ENCODE measurements around the gene SEMA5A. TPM values are rescaled to one million over a fixed set of nuclear protein-coding genes. Genes with fewer than 3 reads are reported as not detected.

The SEMA5A gene
- total and polyA plus RNA-seq, 5 experiments from 2014 or later = not detected

DNA sequence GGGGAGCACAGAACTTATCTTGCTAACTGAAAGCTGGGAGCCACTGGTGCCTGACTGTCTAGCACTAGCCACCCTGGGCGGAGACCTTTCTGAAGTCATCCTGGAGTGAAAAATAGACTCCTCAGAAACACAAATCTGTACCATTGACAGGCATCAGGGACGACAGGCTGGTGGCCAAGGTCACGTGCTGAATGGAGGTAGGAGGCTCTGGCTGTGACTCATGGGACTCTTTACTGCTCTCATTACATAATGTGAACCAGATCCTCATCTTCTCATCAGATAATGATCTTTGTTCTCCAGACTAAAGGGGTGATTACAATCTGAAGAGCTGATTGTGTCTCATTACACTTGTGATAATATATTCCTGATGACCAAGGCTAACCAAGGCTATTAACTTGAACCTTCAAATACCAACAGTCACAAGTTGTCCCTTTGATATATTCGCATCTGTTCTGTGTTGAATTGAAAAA, 91.8 kb downstream of the SEMA5A start:
- H3K27ac Mint-ChIP-seq = no peak overlapping the region
- H3K36me3 Mint-ChIP-seq = peaks cover 0 to 1% (median 0%) of the 10 kb centered on the region in 3 donors
- H3K4me1 Mint-ChIP-seq = no peaks in the 10 kb centered on the region
- H3K27me3 Mint-ChIP-seq = peaks cover 0 to 3% (median 2%) of the 10 kb centered on the region in 5 donors
- ATAC-seq = no peak
- H3K9me3 Mint-ChIP-seq = peaks cover 0 to 18% (median 7%) of the 10 kb centered on the region in 9 donors
- POLR2A ChIA-PET = no interaction called here
- no peak overlapping the region for H3K4me3 Mint-ChIP-seq
- DNase-seq = no peak

DNA sequence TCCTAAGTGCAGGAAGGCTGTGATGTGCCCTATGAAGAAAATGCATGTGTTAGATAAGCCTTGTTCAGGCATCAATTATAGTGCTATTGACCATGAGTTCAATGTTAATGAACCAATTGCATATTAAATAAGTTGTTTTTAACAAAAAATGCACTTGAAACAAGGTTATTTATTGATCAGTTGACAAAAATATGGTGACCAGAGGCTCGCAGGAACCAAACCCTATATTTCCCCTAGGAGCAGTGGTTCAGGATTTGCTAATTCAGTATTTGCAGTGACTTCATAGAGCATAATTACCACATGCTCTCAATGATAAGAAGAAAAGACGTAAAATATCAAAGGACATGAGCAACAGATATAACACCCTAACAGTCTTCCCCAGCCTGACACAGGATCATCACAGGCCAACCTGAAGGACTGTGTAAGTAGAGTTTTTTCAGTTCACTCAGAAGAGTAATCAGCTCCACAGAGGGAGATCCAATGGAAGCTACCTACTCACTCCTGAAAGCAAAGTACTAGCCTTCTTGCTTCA, 92.3 kb downstream of the SEMA5A start:
- peaks cover 0 to 1% (median 0%) of the 10 kb centered on the region in 3 donors for H3K36me3 Mint-ChIP-seq
- no peaks in the 10 kb centered on the region for H3K4me1 Mint-ChIP-seq
- no peak overlapping the region for H3K4me3 Mint-ChIP-seq
- peaks cover 0 to 18% (median 7%) of the 10 kb centered on the region in 9 donors for H3K9me3 Mint-ChIP-seq
- no peak for ATAC-seq
- H3K27me3 Mint-ChIP-seq = peaks cover 0 to 3% (median 2%) of the 10 kb centered on the region in 5 donors
- no peak overlapping the region for H3K27ac Mint-ChIP-seq
- POLR2A ChIA-PET = no interaction called here
- no peak for DNase-seq

DNA sequence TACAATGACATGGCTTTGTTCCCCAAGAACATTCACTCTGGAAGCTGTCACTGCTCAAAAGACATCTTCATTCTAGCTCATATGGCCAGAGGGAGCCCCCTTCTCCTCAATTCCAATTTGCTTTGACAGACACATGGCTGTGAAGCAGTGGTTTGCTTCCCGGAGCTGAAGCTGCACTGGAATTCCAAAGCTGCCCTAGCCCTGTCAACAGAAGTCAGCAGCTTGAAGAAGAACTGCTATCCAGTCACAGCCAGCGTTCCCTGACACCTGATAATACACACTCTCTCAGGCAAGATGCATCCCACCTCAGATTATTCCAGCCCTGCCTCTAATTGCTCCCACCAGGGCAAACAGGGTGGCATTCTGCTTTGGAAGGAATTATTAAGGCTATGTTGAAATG, 93.7 kb downstream of the SEMA5A start:
- ATAC-seq = no peak
- Mint-ChIP-seq H3K27ac (no peak overlapping the region), H3K27me3 (peaks cover 0 to 3% (median 2%) of the 10 kb centered on the region in 5 donors), H3K4me3 (no peak overlapping the region), H3K4me1 (no peaks in the 10 kb centered on the region), H3K9me3 (peaks cover 0 to 24% (median 3%) of the 10 kb centered on the region in 9 donors), H3K36me3 (no peaks in the 10 kb centered on the region)
- POLR2A ChIA-PET = no interaction called here
- DNase-seq = no peak

DNA sequence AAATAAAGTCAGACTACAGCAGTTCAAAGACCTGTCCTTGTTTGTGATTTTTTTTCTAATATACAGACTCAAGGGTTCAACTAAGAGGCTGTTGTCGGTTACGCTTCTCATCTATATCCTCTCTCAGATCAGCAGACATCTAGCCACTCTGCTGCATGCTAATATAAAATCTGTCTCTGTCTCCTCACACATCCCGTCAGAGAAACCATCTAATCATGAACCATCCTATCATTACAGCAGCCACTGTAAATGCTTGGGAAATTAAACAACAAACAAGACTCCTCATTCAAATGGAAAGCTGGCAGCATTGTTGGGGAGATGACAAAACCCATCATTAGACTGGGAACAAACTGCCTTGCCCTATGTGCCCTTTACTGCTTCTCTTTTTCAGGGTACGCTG, 94.8 kb downstream of the SEMA5A start:
- Mint-ChIP-seq H3K27ac (no peak overlapping the region), H3K9me3 (peaks cover 0 to 24% (median 3%) of the 10 kb centered on the region in 9 donors), H3K27me3 (peaks cover 0 to 3% (median under 1%) of the 10 kb centered on the region in 5 donors), H3K4me1 (no peaks in the 10 kb centered on the region), H3K4me3 (no peak overlapping the region), H3K36me3 (no peaks in the 10 kb centered on the region)
- POLR2A ChIA-PET = no interaction called here
- no peak for DNase-seq
- ATAC-seq = no peak

DNA sequence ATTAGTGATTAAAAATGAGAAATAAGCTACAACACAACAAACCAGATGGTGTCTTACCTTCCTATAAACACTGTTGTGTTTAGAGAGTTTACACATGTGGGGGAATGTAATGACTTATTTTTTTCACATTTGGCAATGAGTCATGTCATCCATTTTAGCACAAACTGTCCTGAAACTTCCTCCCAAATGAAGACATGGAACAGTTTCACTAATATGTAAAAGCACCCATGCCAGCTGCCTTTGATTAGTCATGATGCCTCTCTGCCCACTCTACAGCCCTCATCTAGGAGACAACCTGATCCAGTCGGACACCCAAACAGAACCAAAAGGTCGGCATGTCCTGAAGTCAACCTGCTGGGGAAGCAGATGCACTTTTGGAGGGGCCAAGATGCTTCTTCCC, 98.2 kb downstream of the SEMA5A start:
- ATAC-seq = no peak

DNA sequence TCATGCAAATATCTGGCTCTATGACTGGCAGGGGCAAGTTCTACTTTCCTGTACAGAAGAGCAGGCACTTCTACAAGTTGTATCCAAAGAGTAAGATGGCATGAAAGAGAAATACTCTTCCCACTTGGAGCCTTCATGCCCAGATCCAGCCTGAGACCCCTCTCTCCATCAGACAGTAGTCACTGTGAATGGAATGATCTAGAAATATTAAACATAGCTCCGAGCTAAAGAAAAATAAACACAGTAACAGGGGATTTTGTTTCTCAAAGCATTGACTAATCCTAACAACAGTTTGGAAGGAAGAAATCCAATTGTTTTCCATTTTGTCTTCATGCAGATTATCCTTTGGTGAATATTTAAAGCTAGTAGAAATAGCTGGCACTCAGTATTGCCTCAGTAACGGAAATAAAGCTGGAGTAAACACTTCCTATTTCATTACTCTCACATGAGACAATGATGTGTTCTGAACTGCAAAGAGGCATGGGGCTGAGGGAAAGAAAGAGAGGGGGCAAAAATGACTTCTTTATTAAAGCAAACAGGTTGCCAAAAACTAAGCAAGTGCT, 100.0 kb downstream of the SEMA5A start:
- POLR2A ChIA-PET = no interaction called here
- no peak overlapping the region for H3K4me3 Mint-ChIP-seq
- peaks cover 1 to 33% (median 10%) of the 10 kb centered on the region in 9 donors for H3K9me3 Mint-ChIP-seq
- no peaks in the 10 kb centered on the region for H3K4me1 Mint-ChIP-seq
- no peak overlapping the region for H3K27ac Mint-ChIP-seq
- DNase-seq (no peak), ATAC-seq (no peak)
- peaks cover 0 to 7% (median 0%) of the 10 kb centered on the region in 3 donors for H3K36me3 Mint-ChIP-seq
- H3K27me3 Mint-ChIP-seq = peaks cover 0 to 11% (median 0%) of the 10 kb centered on the region in 5 donors

More for the DNA sequence above, 98.2 kb downstream of the SEMA5A start:
- no peak for DNase-seq
- peaks cover 0 to 3% (median 0%) of the 10 kb centered on the region in 5 donors for H3K27me3 Mint-ChIP-seq
- no peak overlapping the region for H3K4me3 Mint-ChIP-seq
- H3K9me3 Mint-ChIP-seq = peaks cover 1 to 24% (median 6%) of the 10 kb centered on the region in 9 donors
- POLR2A ChIA-PET = no interaction called here
- H3K4me1 Mint-ChIP-seq = no peaks in the 10 kb centered on the region
- no peak overlapping the region for H3K27ac Mint-ChIP-seq
- peaks cover 0 to 7% (median 0%) of the 10 kb centered on the region in 3 donors for H3K36me3 Mint-ChIP-seq

DNA sequence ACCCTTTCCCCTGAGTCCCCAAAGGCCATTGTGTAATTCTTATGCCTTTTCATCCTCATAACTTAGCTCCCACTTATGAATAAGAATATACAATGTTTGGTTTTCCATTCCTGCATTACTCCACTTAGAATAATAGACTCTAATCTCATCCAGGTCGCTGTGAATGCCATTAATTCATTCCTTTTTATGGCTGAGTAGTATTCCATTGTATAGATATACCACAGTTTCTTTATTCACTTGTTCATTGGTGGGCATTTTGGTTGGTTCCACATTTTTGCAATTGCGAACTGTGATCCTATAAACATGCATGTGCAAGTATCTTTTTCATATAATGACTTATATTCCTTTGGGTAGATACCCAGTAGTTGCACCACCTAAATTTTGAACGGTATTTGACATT, 101.5 kb downstream of the SEMA5A start:
- peaks cover 0 to 1% (median 0%) of the 10 kb centered on the region in 4 donors for H3K4me1 Mint-ChIP-seq
- H3K36me3 Mint-ChIP-seq = peaks cover 0 to 7% (median 0%) of the 10 kb centered on the region in 3 donors
- H3K27me3 Mint-ChIP-seq = peaks cover 0 to 8% (median 0%) of the 10 kb centered on the region in 5 donors
- no peak for ATAC-seq
- POLR2A ChIA-PET = no interaction called here
- no peak overlapping the region for H3K27ac Mint-ChIP-seq
- no peak for DNase-seq
- peaks cover 1 to 29% (median 8%) of the 10 kb centered on the region in 9 donors for H3K9me3 Mint-ChIP-seq
- H3K4me3 Mint-ChIP-seq = no peak overlapping the region

DNA sequence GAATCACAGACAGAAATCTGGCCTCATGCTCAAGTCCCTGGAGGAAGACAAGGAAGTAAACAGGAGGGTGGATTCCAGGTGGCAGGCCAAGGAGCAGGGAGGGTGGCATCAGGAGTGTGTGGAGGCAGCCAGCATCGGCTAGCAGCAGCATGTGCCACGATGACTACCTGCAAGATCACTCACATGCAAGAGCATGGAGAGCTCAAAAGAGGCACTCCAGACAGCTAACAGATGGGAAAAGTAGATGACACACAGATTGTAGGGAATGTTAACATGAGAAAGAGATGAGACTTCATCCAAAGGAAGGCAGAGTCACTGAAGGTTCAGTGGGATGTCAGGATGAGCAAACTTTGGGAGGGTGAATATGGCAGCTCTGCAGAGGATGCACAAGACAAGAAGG, 104.3 kb downstream of the SEMA5A start:
- Mint-ChIP-seq H3K27me3 (peaks cover 0 to 11% (median 0%) of the 10 kb centered on the region in 5 donors), H3K4me1 (peaks cover 0 to 2% (median 0%) of the 10 kb centered on the region in 4 donors), H3K36me3 (peaks cover 0 to 7% (median 0%) of the 10 kb centered on the region in 3 donors), H3K9me3 (peaks cover 2 to 19% (median 8%) of the 10 kb centered on the region in 9 donors), H3K27ac (no peak overlapping the region), H3K4me3 (no peak overlapping the region)
- POLR2A ChIA-PET = no interaction called here
- no peak for ATAC-seq
- no peak for DNase-seq

DNA sequence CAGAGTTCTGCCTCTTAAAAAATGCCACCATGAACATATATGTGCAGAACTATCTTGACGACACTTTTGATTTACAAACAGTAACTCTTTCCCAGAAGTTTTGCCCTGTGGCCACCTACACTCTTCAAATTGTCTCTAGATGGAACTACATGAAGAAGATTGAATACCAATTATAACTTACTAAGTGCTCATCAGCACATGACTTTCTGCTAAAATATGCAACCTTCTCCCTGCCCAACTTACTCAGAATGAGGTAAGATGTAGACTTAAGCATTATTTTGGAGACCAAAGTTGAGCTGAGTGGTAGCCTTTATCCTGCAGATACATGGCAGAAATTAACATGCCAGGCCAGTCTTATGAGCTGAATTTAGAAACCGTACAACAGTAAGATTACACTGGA, 105.4 kb downstream of the SEMA5A start:
- DNase-seq (no peak), ATAC-seq (no peak)
- peaks cover 2 to 22% (median 8%) of the 10 kb centered on the region in 9 donors for H3K9me3 Mint-ChIP-seq
- H3K4me3 Mint-ChIP-seq = no peak overlapping the region
- H3K36me3 Mint-ChIP-seq = peaks cover 0 to 7% (median 0%) of the 10 kb centered on the region in 3 donors
- no peak overlapping the region for H3K27ac Mint-ChIP-seq
- peaks cover 0 to 11% (median 0%) of the 10 kb centered on the region in 5 donors for H3K27me3 Mint-ChIP-seq
- peaks cover 0 to 2% (median 0%) of the 10 kb centered on the region in 4 donors for H3K4me1 Mint-ChIP-seq
- POLR2A ChIA-PET = no interaction called here

DNA sequence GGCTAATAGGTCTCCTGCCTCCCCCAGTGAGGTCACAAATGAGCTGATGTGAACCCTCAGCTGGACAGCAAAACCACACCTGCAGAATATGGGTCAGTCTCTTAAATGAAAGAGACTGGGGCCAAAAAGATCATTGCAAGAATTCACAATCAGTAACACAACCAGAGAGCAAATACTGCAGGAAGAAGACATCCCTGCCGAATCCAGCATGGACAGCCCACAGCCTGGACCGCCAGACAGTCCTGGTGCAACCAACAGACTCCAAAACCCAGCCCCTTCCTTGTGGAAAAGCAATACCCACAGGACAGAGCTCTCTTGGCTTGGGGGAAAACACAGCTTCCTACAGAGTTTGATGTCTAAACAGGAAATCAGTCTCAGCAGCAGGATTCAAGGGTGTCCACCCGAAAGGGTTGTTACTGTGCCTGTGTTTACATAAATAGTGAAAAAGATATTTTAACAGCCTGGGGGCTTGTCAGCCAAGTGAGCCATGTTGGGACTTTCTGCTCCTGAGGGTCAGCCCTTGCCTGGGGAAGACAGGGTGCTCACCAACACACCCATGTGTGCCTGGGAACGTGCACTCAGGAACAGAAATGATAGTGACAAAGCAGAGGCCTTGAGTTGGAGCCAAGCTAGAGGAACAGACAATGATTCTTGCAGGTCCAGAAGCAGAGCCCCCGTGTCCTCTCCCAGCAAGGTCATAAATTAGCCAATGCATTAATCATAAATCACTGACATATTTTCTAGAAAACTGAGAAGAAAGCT, 106.2 kb downstream of the SEMA5A start:
- peaks cover 0 to 2% (median 0%) of the 10 kb centered on the region in 4 donors for H3K4me1 Mint-ChIP-seq
- POLR2A ChIA-PET = no interaction called here
- peaks cover 0 to 6% (median 0%) of the 10 kb centered on the region in 3 donors for H3K36me3 Mint-ChIP-seq
- H3K4me3 Mint-ChIP-seq = no peak overlapping the region
- DNase-seq (no peak), ATAC-seq (no peak)
- H3K9me3 Mint-ChIP-seq = peaks cover 2 to 21% (median 7%) of the 10 kb centered on the region in 9 donors
- peaks cover 0 to 11% (median 0%) of the 10 kb centered on the region in 5 donors for H3K27me3 Mint-ChIP-seq
- H3K27ac Mint-ChIP-seq = no peak overlapping the region

DNA sequence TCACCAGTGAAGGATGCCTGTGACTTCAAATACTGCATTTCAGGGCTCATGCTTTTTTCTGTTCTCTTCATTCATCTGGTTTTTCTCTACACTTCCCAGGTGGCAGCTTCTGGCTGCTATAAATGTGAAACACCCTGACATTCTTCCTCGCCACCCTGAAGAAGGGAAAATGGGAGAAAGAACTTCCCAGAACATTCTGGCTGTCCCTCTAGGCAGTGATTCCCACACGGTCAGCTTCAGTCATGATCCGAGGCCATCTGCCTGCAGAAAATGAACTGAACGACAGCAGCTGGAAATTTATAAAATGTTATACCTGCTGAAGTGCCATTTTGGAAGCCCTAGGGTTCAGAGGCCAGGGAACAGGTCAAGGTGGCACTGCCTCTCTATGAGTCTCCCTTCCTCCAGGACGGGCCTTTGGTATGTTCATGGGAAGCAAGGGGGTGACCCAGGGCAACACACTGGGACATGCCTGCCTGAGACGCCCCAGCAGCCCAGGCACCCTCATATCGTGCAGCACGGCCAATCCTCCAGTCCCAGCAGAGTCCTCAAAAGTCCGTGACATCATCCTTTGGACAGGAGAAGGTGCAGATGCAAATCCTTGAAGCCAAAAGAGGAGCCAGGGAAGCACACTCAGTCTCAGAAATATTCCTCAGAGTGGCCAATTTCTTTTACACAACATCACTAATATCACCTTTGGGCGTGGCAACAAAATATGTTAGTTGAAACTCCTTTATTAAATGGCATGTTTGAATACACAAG, 107.1 kb downstream of the SEMA5A start:
- no peak for ATAC-seq
- POLR2A ChIA-PET = no interaction called here
- Mint-ChIP-seq H3K4me1 (peaks cover 0 to 2% (median 0%) of the 10 kb centered on the region in 4 donors), H3K27ac (no peak overlapping the region), H3K27me3 (peaks cover 0 to 11% (median 0%) of the 10 kb centered on the region in 5 donors), H3K4me3 (no peak overlapping the region), H3K36me3 (no peaks in the 10 kb centered on the region), H3K9me3 (peaks cover 0 to 15% (median 7%) of the 10 kb centered on the region in 9 donors)
- no peak for DNase-seq

DNA sequence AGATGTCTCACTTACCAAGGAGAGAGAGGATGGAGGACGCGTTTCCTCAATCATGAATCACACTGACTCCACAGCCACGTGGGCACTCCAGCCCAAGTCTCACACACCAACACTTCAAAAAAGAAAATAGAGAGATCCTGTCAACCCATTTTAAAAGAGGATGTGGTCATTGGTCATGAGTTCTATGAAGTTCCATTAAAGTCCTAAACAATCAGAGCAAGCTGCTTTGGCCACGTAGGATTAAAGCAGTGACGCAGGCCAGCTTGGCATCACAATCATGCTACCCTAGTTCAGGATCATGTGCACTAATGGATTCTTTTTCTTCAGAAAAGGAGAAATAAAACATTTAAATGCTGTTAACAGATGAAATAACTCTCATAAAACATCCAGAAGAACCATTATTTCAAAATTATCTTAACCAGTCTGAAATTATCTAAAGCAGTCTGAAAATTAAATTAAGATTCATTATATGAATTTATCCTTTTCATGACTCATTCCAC, 108.1 kb downstream of the SEMA5A start:
- ATAC-seq (no peak), DNase-seq (no peak)
- H3K36me3 Mint-ChIP-seq = no peaks in the 10 kb centered on the region
- H3K27me3 Mint-ChIP-seq = peaks cover 0 to 11% (median 0%) of the 10 kb centered on the region in 5 donors
- POLR2A ChIA-PET = no interaction called here
- peaks cover 0 to 15% (median 4%) of the 10 kb centered on the region in 9 donors for H3K9me3 Mint-ChIP-seq
- no peak overlapping the region for H3K4me3 Mint-ChIP-seq
- peaks cover 0 to 2% (median 0%) of the 10 kb centered on the region in 4 donors for H3K4me1 Mint-ChIP-seq
- H3K27ac Mint-ChIP-seq = no peak overlapping the region
